K562 (cell line): ENCODE data around the gene AK4. TPM values are rescaled to one million over a fixed set of nuclear protein-coding genes. Genes with fewer than 3 reads are reported as not detected.

Experiments
- ATF2 ChIP-seq: sonication (generic); formaldehyde crosslinking; IDR thresholded peaks from 2 replicates; pipeline ENCODE4 v1.8.1; 2022; ENCODE audit warnings: missing genetic modification reagents
- GABPB1 ChIP-seq: sonication (generic); formaldehyde crosslinking; IDR thresholded peaks from 2 replicates; pipeline ENCODE4 v1.8.0; 2022; ENCODE audit warnings: mild to moderate bottlenecking, missing genetic modification reagents
- GABPB2 ChIP-seq: fragments of 250-450 bp; sonication (Bioruptor Pico); conservative IDR thresholded peaks from 2 replicates; pipeline ENCODE4 v1.5.1; 2021; ENCODE audit warnings: mild to moderate bottlenecking
- GTF2F1 ChIP-seq: IDR thresholded peaks from 2 replicates; pipeline ENCODE4 v1.6.1; 2011; ENCODE audit warnings: low read depth, low read length, improper control_type of control experiment
- HDAC1 ChIP-seq, 2 experiments: fragments of 450-650 bp; IDR thresholded peaks; 2 replicates each; pipeline ENCODE4 v1.6.1; 2016 to 2017; ENCODE audit warnings: inconsistent platforms in 1 of 2, mild to moderate bottlenecking in 1 of 2, moderate library complexity in 1 of 2
- HDAC3 ChIP-seq: fragments of 450-650 bp; IDR thresholded peaks from 2 replicates; pipeline ENCODE4 v1.6.1; 2018; ENCODE audit warnings: borderline replicate concordance, mild to moderate bottlenecking, moderate library complexity; ENCODE audit not compliant: partially characterized antibody
- HNRNPK ChIP-seq: fragments of 200-400 bp; formaldehyde crosslinking; IDR thresholded peaks from one replicate; pipeline ENCODE4 v1.6.1; 2018; ENCODE audit warnings: mild to moderate bottlenecking, low read depth, low read length; ENCODE audit not compliant: poor library complexity, severe bottlenecking
- LEF1 ChIP-seq: fragments of 450-650 bp; IDR thresholded peaks from 2 replicates; pipeline ENCODE4 v1.6.1; 2016; ENCODE audit warnings: mild to moderate bottlenecking
- MEF2A ChIP-seq: IDR thresholded peaks from 2 replicates; pipeline ENCODE4 v1.6.1; 2011; ENCODE audit warnings: low read depth, mild to moderate bottlenecking, low read length, moderate library complexity; ENCODE audit not compliant: control insufficient read depth
- MITF ChIP-seq: IDR thresholded peaks from 2 replicates; pipeline ENCODE4 v1.6.1; 2014; ENCODE audit warnings: antibody characterized with exemption
- NRF1 ChIP-seq, 2 experiments: fragments of 450-650 bp; IDR thresholded peaks in 1 of 2; conservative IDR thresholded peaks in 1 of 2; 2 replicates each; pipeline ENCODE4 v1.6.1; 2014; ENCODE audit warnings: mild to moderate bottlenecking in 2 of 2
- PCBP2 ChIP-seq: fragments of 200-400 bp; formaldehyde crosslinking; IDR thresholded peaks from 2 replicates; pipeline ENCODE4 v1.6.1; 2018; ENCODE audit warnings: low read length, low read depth, mild to moderate bottlenecking, moderate library complexity; ENCODE audit not compliant: poor library complexity, severe bottlenecking
- PML ChIP-seq: IDR thresholded peaks from 2 replicates; pipeline ENCODE4 v1.6.1; 2012; ENCODE audit warnings: low read length, inconsistent platforms
- SMAD4 ChIP-seq: fragments of 250-450 bp; sonication (Bioruptor Pico); conservative IDR thresholded peaks from 2 replicates; pipeline ENCODE4 v1.8.0; 2021; ENCODE audit warnings: inconsistent platforms, mild to moderate bottlenecking, moderate library complexity
- SNIP1 ChIP-seq: fragments of 450-650 bp; IDR thresholded peaks from 2 replicates; pipeline ENCODE4 v1.7.1; 2017; ENCODE audit warnings: low read depth, mild to moderate bottlenecking
- UBTF ChIP-seq, 2 experiments: IDR thresholded peaks; 2 replicates each; pipeline ENCODE4 v1.6.1; 2012; ENCODE audit warnings: improper control_type of control experiment in 2 of 2, low read depth in 2 of 2, low read length in 2 of 2, borderline replicate concordance in 1 of 2
- ZNF12 ChIP-seq: sonication (generic); formaldehyde crosslinking; IDR thresholded peaks from 2 replicates; pipeline ENCODE4 v1.4.0; 2020; ENCODE audit warnings: mild to moderate bottlenecking, missing genetic modification reagents
- ZNF311 ChIP-seq: fragments of 250-450 bp; sonication (Bioruptor Pico); IDR thresholded peaks from 2 replicates; pipeline ENCODE4 v1.4.0; 2020; ENCODE audit warnings: mild to moderate bottlenecking, moderate library complexity
- ZNF408 ChIP-seq: fragments of 250-450 bp; sonication (Bioruptor Pico); IDR thresholded peaks from 2 replicates; pipeline ENCODE4 v1.4.0; 2020; ENCODE audit warnings: low read depth, mild to moderate bottlenecking, moderate library complexity
- ZNF444 ChIP-seq: fragments of 250-450 bp; sonication (Bioruptor Pico); IDR thresholded peaks from 2 replicates; pipeline ENCODE4 v1.4.0; 2020; ENCODE audit warnings: mild to moderate bottlenecking, moderate library complexity
- ZNF699 ChIP-seq: fragments of 250-450 bp; sonication (Bioruptor Pico); IDR thresholded peaks from 2 replicates; pipeline ENCODE4 v1.8.0; 2021; ENCODE audit warnings: mild to moderate bottlenecking, moderate library complexity; ENCODE audit not compliant: insufficient replicate concordance
- polyA plus RNA-seq, 8 experiments: library from polyadenylated mRNA; depleted of rRNA in 4 of 8; stranded (reverse) in 5 of 8; unstranded in 3 of 8; fragments of >200 nt; fragmentation: Nextera tagmentation in 2 of 8; fragmentation: Illumina TruSeq in 1 of 8; extraction: Ambion mirVana in 2 of 8; extraction: Trizol in 1 of 8; gene quantifications; 2 replicates each; pipeline versions ENCODE4 v1.2.1 to v1.2.3, GENCODE V29; 2011 to 2014; ENCODE audit warnings: inconsistent platforms in 1 of 8, missing spikeins in 1 of 8
- total RNA-seq, 7 experiments: library from RNA; depleted of rRNA in 6 of 7; stranded (reverse); fragments of >200 nt in 6 of 7; fragmentation: Illumina TruSeq in 2 of 7; extraction: Trizol in 2 of 7; gene quantifications; 2 replicates each; pipeline versions ENCODE4 v1.2.1 to v1.2.3, GENCODE V29; 2011 to 2021; ENCODE audit warnings: low replicate concordance in 1 of 7
- TF ChIP-seq, protein P1 (sequence below): fragments of 450-650 bp; formaldehyde crosslinking; IDR thresholded peaks from 2 replicates; pipeline ENCODE4 v1.4.0; 2020; ENCODE audit warnings: mild to moderate bottlenecking, mixed read lengths

AK4 gene
- total and polyA plus RNA-seq, 9 of the 15 experiments (the other 6 are each of a cell fraction or from before 2014, with no cell fraction given), result 10.4 to 96.6 (median 21.5) TPM

DNA sequence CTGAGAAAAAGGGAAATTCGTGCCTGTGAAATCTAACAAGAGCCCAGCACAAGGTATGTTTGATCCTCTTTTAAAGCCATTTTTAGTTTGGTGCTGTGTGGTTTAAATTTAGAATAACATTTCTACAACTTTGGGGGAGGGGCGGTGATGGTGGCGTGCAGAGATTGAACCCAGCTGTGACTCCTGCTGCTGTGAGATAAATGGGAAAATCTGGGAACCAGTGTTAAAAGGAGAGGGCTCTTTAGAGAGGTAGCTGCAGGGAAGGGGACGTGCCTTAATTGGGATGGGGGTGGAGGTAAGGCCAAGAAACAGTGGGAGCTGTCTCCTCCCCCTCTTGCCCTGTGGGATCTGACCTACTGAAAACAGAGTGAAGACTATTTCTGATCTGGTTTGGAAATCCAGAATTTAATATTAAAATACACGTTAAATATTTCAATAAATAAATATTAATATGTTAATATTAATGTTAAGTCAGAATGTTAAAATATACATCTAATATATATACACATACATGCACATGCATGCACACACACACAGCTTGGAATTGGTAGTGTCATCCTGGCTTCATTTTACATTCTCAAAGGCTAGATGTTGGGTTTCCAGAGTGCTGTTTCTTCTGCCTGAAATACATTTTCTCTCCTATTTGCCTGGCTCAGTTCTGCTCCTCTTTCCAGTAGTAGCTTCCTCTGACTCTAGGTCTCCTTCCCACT, 131.2 kb downstream of the AK4 start (continued):
- TF ChIP-seq, protein P1, sequence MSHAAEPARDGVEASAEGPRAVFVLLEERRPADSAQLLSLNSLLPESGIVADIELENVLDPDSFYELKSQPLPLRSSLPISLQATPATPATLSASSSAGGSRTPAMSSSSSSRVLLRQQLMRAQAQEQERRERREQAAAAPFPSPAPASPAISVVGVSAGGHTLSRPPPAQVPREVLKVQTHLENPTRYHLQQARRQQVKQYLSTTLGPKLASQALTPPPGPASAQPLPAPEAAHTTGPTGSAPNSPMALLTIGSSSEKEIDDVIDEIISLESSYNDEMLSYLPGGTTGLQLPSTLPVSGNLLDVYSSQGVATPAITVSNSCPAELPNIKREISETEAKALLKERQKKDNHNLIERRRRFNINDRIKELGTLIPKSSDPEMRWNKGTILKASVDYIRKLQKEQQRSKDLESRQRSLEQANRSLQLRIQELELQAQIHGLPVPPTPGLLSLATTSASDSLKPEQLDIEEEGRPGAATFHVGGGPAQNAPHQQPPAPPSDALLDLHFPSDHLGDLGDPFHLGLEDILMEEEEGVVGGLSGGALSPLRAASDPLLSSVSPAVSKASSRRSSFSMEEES, result no peak
- TF ChIP-seq UBTF (IDR thresholded peaks at IDR 0.05; ENCODE audit: borderline replicate concordance in 1 of 2, low read depth in 2 of 2, low read length in 2 of 2) (no peak), MITF (no peak), SNIP1 (no peak), HDAC3 (no peak), ZNF311 (CRISPR knock-in tag) (no peak), SMAD4 (CRISPR knock-in tag) (peak; percentile 58), HNRNPK (no peak), ZNF12 (CRISPR knock-in tag) (no peak), ATF2 (CRISPR knock-in tag) (no peak), NRF1 (conservative IDR thresholded peaks at IDR 0.05 in 1 of 2, IDR thresholded peaks at IDR 0.05 in 1 of 2) (no peak), GABPB1 (no peak), MEF2A (0 out of 2 replicates have a peak, but pooled peaks have one; percentile 35), HDAC1 (IDR thresholded peaks at IDR 0.05) (peak; percentile 56 to 94; a peak in 3 of 4 replicates), ZNF408 (CRISPR knock-in tag) (no peak), LEF1 (no peak), PCBP2 (no peak), PML (peak; percentile 47; the same call in 1 of the 2 replicates), ZNF444 (CRISPR knock-in tag) (no peak), GABPB2 (CRISPR knock-in tag) (no peak), ZNF699 (CRISPR knock-in tag) (no peak), GTF2F1 (no peak)
